ENCODE results near the gene FKBP1A. TPM values are rescaled to one million over a fixed set of nuclear protein-coding genes. Genes with fewer than 3 reads are reported as not detected.

The FKBP1A gene
- total and polyA plus RNA-seq, 9 of the 15 experiments (the other 6 are each of a cell fraction or from before 2014, with no cell fraction given) = 48.8 to 502 (median 89.6) TPM

GRCh38 chr20:1392693-1393506 is at the start of gene FKBP1A (continued):
- TF ChIP-seq, protein P1, sequence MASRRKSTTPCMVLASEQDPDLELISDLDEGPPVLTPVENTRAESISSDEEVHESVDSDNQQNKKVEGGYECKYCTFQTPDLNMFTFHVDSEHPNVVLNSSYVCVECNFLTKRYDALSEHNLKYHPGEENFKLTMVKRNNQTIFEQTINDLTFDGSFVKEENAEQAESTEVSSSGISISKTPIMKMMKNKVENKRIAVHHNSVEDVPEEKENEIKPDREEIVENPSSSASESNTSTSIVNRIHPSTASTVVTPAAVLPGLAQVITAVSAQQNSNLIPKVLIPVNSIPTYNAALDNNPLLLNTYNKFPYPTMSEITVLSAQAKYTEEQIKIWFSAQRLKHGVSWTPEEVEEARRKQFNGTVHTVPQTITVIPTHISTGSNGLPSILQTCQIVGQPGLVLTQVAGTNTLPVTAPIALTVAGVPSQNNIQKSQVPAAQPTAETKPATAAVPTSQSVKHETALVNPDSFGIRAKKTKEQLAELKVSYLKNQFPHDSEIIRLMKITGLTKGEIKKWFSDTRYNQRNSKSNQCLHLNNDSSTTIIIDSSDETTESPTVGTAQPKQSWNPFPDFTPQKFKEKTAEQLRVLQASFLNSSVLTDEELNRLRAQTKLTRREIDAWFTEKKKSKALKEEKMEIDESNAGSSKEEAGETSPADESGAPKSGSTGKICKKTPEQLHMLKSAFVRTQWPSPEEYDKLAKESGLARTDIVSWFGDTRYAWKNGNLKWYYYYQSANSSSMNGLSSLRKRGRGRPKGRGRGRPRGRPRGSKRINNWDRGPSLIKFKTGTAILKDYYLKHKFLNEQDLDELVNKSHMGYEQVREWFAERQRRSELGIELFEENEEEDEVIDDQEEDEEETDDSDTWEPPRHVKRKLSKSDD (conservative IDR thresholded peaks at IDR 0.05; ENCODE audit: low read length) = no peak
- TF ChIP-seq CBFB (CRISPR knock-in tag; IDR thresholded peaks at IDR 0.05) = no peak
- TF ChIP-seq NFE2 (IDR thresholded peaks at IDR 0.05; ENCODE audit: low read depth) = 0 out of 2 replicates have a peak, but pooled peaks have one; percentile 2
- TF ChIP-seq, protein P2, sequence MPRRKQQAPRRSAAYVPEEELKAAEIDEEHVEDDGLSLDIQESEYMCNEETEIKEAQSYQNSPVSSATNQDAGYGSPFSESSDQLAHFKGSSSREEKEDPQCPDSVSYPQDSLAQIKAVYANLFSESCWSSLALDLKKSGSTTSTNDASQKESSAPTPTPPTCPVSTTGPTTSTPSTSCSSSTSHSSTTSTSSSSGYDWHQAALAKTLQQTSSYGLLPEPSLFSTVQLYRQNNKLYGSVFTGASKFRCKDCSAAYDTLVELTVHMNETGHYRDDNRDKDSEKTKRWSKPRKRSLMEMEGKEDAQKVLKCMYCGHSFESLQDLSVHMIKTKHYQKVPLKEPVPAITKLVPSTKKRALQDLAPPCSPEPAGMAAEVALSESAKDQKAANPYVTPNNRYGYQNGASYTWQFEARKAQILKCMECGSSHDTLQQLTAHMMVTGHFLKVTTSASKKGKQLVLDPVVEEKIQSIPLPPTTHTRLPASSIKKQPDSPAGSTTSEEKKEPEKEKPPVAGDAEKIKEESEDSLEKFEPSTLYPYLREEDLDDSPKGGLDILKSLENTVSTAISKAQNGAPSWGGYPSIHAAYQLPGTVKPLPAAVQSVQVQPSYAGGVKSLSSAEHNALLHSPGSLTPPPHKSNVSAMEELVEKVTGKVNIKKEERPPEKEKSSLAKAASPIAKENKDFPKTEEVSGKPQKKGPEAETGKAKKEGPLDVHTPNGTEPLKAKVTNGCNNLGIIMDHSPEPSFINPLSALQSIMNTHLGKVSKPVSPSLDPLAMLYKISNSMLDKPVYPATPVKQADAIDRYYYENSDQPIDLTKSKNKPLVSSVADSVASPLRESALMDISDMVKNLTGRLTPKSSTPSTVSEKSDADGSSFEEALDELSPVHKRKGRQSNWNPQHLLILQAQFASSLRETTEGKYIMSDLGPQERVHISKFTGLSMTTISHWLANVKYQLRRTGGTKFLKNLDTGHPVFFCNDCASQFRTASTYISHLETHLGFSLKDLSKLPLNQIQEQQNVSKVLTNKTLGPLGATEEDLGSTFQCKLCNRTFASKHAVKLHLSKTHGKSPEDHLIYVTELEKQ (CRISPR knock-in tag; IDR thresholded peaks at IDR 0.05) = no peak
- TF ChIP-seq ZNF740 (CRISPR knock-in tag; IDR thresholded peaks at IDR 0.05) = no peak
- TF ChIP-seq ZNF740 (tag; IDR thresholded peaks at IDR 0.05) = no peak
- peak; percentile 33 to 42; a peak in 1 of 4 replicates for TF ChIP-seq MAZ (CRISPR knock-in tag; conservative IDR thresholded peaks at IDR 0.05 in 1 of 2, IDR thresholded peaks at IDR 0.05 in 1 of 2)
- TF ChIP-seq NCOA1 (IDR thresholded peaks at IDR 0.05; ENCODE audit: low read depth) = no peak
- TF ChIP-seq, protein P3, sequence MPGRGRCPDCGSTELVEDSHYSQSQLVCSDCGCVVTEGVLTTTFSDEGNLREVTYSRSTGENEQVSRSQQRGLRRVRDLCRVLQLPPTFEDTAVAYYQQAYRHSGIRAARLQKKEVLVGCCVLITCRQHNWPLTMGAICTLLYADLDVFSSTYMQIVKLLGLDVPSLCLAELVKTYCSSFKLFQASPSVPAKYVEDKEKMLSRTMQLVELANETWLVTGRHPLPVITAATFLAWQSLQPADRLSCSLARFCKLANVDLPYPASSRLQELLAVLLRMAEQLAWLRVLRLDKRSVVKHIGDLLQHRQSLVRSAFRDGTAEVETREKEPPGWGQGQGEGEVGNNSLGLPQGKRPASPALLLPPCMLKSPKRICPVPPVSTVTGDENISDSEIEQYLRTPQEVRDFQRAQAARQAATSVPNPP (IDR thresholded peaks at IDR 0.05; ENCODE audit: borderline replicate concordance, insufficient read depth, insufficient read length) = no peak
- no peak for TF ChIP-seq BRD4 (IDR thresholded peaks at IDR 0.05)
- no peak for TF ChIP-seq FOS (IDR thresholded peaks at IDR 0.05; ENCODE audit: extremely low read depth, insufficient read length)
- TF ChIP-seq LCOR (CRISPR knock-in tag; IDR thresholded peaks at IDR 0.05) = no peak
- no peak for TF ChIP-seq ZNF124 (CRISPR knock-in tag; IDR thresholded peaks at IDR 0.05)
- no peak for TF ChIP-seq RBM14 (IDR thresholded peaks at IDR 0.05; ENCODE audit: borderline replicate concordance, insufficient read depth, low read depth, low read length)
- no peak for TF ChIP-seq ZSCAN29 (IDR thresholded peaks at IDR 0.05)
- TF ChIP-seq ZNF140 (CRISPR knock-in tag; IDR thresholded peaks at IDR 0.05) = no peak
- TF ChIP-seq CEBPB (tag; IDR thresholded peaks at IDR 0.05) = no peak
- no peak for TF ChIP-seq CBX2 (IDR thresholded peaks at IDR 0.05; ENCODE audit: insufficient read depth, low read length, poor library complexity, severe bottlenecking)

Measured in K562 (cell line).